Measurements from ENCODE around the gene MACROD1.

Gene MACROD1

GRCh38 chr11:64008283-64008913, 157.5 kb downstream of the MACROD1 start:
- DNase-seq, result no peak

GRCh38 chr11:64007629-64008282, 158.2 kb downstream of the MACROD1 start:
- DNase-seq, result peak; percentile 97

- DNase-seq, result peak; percentile 60
Measured at GRCh38 chr11:64007160-64007628, 158.7 kb downstream of the MACROD1 start.

GRCh38 chr11:64006398-64006797, 159.5 kb downstream of the MACROD1 start:
- DNase-seq, result no peak

DNA sequence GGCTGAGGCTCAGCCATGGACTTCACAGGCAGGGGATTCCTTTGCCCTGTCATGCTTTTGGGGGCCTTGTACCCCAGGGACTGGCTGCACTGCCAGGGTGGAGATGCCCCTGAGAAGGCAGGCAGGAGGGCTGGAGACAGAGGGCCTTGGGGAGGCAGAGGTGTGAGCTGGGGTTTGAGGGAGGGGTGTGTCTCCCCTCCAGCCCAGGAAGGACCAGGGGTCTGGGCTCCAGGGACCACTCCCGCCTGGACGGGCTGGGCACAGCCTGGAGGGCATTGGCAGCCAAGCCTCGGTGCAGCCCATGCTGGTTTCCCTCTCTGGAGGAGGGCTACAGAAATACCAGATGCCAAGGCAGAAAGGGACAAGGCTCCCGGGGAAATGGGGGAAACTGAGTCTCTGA, 160.2 kb downstream of the MACROD1 start:
- no peak for DNase-seq

GRCh38 chr11:64004590-64004984, 161.3 kb downstream of the MACROD1 start:
- DNase-seq, result no peak

DNA sequence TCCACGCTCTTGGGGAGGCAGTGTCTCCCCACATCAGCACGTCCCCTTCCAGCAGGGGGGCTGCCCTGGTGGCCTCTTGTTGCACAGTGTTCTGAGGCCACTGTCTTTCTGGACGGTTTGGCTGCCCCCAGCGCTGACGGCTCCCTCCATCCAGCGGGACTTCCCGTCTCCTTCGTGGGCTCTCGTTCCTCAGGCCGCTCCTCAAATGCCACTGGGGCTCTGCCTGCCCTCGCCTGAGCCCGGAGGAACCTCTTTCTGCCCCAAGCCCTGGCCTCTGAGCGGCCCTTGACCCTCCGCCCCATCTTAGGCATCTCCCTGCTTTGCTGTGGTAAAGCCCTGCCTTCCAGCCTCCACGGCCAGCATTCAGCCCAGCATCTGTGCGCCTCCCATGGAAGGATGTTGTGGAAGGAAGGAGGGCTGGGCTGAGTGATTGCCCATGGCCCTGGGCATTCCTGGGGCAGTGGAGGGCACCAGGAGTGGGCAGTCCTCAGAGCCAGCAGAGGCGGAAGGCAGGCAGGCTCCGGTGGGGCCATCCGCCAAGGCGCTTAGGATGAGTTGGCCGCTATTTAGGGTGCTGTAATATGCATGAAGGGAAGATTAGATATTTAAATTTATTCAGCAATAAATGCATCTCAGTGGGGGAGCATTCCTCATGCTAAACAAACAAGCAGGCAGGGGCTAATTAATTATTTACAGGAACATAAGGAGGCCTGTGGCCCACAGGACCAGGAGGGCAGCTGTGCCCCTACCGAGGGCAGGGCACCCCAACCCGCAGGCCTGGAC, 161.9 kb downstream of the MACROD1 start:
- no peak for DNase-seq

DNA sequence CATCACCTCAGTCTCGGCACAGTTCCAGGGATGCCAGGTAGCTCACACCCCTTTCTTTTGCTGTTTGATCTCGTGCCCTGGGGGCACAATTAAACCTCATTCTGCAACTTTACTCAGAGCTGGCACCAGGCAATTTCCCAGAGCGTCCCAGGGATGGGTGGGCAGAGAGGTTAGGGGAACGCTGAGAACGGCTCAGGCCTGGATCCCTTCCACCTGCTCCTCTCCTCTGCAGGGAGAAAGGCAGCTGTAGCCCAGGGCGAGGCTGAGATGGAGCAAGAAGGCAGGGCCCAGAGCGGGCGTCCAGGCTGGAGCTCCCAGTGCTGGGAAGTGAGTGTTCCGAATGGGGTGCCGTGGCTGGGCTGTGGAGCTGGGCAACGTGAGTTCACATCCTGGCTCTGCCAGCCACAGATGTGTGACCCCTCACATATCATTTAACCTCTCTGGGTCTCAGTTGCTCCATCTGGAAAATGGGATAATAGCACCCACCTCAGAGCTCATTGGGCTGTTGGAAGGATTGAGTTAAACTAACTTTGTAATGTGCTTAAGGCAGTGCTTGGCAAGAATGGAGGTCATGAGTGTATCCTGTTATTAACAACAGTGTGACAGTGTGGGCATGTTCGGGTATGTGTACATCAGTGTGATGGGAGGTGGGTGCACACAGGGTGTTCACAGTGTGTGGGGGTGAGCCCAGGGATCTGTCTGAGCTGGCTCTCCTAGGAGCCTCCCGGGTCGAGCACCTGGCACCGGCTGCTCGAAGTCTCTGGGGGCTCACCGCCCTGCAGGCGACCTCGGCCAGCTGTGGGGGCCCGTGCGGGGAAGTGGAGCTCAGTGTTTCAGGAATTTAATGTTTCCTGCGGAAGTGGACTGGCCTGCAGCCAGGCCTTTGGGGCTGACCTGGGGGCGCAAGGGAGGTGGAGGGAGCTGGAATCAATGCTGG, 164.2 kb downstream of the MACROD1 start:
- DNase-seq, result no peak

- no peak for DNase-seq
Measured at GRCh38 chr11:64000740-64001483, 165.0 kb downstream of the MACROD1 start.

DNA sequence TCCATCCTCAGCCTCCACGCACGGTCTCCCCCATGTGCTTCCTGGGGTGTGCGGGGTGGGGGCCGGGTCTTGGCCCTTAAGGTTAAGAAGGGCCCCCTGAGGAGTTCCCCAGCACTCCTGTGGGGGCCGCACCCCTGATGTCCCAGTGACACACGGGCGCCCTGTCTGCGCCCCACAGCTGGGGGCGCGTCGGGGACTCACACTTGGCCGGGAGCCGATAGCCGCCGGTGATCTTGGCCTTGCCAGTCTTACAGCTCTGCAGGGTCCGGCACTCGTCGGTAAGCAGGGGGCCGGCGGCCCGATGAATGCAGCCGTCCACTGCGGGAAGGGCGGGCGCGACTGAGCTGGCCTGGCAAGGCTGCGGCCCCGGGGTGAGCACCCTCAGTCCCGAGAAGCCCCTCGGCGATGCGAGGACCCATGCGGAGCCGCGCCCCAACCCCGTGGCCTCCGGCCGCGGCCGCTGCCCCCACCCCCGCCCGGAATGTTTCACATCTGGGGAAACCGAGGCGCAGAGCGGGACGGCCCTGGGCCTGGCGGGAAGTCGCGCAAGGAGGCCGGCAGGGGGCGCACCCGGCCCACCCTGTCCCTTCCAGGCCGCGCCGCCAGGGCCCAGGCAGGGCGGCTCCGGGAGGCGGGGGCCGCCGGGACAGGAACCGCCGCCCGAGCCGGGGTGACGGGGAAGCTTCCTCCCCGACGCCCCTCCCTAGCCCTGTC, 165.7 kb downstream of the MACROD1 start:
- DNase-seq, result no peak

GRCh38 chr11:63999349-64000025, 166.4 kb downstream of the MACROD1 start:
- no peak for DNase-seq

DNA sequence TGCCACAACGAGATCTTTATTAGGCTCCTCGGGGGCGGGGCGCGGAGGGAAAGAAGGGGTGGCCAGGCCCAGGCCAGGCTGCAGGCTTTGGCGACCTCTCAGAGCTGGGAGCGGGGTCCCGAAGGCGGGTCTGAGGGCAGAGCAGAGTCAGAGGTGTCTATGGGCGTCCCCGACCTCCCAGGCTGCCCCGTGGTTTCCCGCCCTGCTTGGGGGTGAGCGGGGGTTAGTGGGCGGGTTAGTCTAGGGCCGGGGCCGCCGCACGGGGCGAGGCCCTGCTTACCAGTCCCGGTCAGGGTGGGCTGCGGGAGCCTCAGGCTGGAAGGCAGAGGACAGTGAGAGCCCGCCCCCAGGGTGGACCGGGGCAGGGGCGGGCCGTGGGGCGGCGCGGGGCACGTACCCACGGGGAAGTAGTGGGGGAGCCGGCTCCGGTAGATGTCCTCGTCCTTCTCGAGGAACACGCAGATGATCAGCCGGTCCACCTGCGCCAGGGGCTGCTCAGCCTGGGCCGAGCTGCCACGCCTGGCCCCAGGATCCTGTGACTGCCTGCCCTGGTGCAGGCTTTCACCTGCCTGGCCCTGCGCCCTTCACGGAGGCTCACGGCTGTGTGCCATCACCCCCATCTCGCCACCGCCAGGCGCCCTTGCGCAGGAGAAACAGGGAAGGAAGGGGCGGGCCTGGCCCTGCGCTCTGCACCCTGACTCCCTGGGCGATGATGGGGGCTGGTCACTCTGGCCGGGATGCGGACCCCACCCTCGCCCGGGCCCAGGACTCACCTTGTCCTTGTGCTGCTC, 167.2 kb downstream of the MACROD1 start:
- no peak for DNase-seq

DNA sequence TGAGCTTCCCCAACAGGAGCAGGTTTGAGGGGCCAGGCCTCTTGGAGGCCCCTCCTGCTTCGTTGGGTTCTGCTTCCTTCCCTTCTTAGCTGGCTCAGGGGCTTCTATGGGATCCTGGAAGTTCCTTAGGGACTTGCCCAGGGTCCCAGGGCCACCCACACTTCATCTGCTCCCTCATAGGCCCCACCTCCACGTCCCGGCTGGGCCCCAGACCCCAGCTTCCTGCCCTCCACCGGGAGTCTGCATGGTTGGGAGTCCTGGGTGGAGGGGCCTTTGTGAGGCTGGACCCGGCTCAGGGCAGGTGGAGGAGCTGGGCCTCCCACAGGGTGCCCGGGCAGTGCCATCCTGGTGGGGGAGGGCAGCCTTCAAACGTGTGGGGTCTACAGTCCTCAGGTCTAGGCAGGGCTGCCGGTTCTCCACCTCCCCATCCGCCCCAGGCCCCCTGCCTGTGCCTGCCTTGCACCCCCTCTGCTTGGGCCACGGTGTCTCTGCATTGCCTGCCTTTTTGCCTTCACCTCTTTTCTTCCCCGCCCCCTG, 168.0 kb downstream of the MACROD1 start:
- no peak for DNase-seq

- DNase-seq, result no peak
Measured at GRCh38 chr11:63997104-63997700, 168.7 kb downstream of the MACROD1 start.

GRCh38 chr11:63996512-63996911, 169.4 kb downstream of the MACROD1 start:
- no peak for DNase-seq

DNA sequence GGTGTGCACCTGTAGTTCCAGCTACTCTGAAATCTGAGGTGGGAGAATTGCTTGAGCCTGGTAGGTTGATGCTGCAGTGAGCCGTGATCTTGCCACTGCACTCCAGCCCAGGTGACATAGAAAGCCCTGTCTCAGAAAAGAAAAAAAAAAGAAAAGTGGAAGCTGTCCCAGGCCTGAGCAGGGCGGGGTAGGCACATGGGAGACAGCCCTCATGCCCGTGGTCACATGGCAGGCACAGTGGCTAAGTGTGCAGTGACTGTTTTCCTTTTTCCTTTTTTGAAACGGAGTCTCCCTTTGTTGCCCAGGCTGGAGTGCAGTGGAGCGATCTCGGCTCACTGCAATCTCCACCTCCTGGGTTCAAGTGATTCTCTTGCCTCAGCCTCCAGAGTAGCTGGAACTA, 171.9 kb downstream of the MACROD1 start:
- no peak for DNase-seq

GRCh38 chr11:63993100-63993499, 172.8 kb downstream of the MACROD1 start:
- no peak for DNase-seq

GRCh38 chr11:63991558-63991957, 174.4 kb downstream of the MACROD1 start:
- no peak for DNase-seq

GRCh38 chr11:63986932-63987513, 178.9 kb downstream of the MACROD1 start:
- no peak for DNase-seq

Data from OCI-M1 (cell line).